ENCODE measurements around the gene ADCY3.
A peak's percentile ranks its signal among the peaks of the same experiment; 100 is the strongest.

ADCY3 gene

GRCh38 chr2:24872344-24873115 is 47.5 kb downstream of the ADCY3 start:
- no peak for DNase-seq

GRCh38 chr2:24871852-24872333 is 48.1 kb downstream of the ADCY3 start:
- peak; percentile 87 for DNase-seq

GRCh38 chr2:24870891-24871705 is 48.9 kb downstream of the ADCY3 start:
- no peak for DNase-seq

GRCh38 chr2:24870440-24870839 is 49.6 kb downstream of the ADCY3 start:
- DNase-seq: no peak

GRCh38 chr2:24866946-24867345 is 53.1 kb downstream of the ADCY3 start:
- DNase-seq: no peak

- no peak for DNase-seq
Observed at GRCh38 chr2:24863641-24864040, 56.4 kb downstream of the ADCY3 start.

GRCh38 chr2:24861500-24861899 is 58.5 kb downstream of the ADCY3 start:
- no peak for DNase-seq

- no peak for DNase-seq
Observed at GRCh38 chr2:24860631-24861030, 59.4 kb downstream of the ADCY3 start.

- DNase-seq: no peak
Observed at GRCh38 chr2:24859968-24860600, 60.0 kb downstream of the ADCY3 start.

GRCh38 chr2:24858996-24859395 is 61.0 kb downstream of the ADCY3 start:
- no peak for DNase-seq

GRCh38 chr2:24857746-24858145 is 62.3 kb downstream of the ADCY3 start:
- no peak for DNase-seq

- no peak for DNase-seq
Observed at GRCh38 chr2:24856791-24857211, 63.2 kb downstream of the ADCY3 start.

GRCh38 chr2:24855726-24856125 is 64.3 kb downstream of the ADCY3 start:
- peak; percentile 62 for DNase-seq

- no peak for DNase-seq
Observed at GRCh38 chr2:24855022-24855622, 64.9 kb downstream of the ADCY3 start.

- no peak for DNase-seq
Observed at GRCh38 chr2:24853996-24854395, 66.0 kb downstream of the ADCY3 start.

GRCh38 chr2:24853046-24853445 is 67.0 kb downstream of the ADCY3 start:
- no peak for DNase-seq

GRCh38 chr2:24852431-24853020 is 67.5 kb downstream of the ADCY3 start:
- no peak for DNase-seq

- no peak for DNase-seq
Observed at GRCh38 chr2:24852026-24852425, 68.0 kb downstream of the ADCY3 start.

- no peak for DNase-seq
Observed at GRCh38 chr2:24850944-24851343, 69.1 kb downstream of the ADCY3 start.

- no peak for DNase-seq
Observed at GRCh38 chr2:24845691-24846090, 74.3 kb downstream of the ADCY3 start.

- DNase-seq: no peak
Observed at GRCh38 chr2:24844023-24844685, 75.9 kb downstream of the ADCY3 start.

GRCh38 chr2:24843330-24843860 is 76.6 kb downstream of the ADCY3 start:
- no peak for DNase-seq
